ENCODE measurements around the gene GPN2. TPM values are rescaled to one million over a fixed set of nuclear protein-coding genes. Genes with fewer than 3 reads are reported as not detected.

GPN2 gene
- total RNA-seq, 1 experiment from 2014 or later, result 23.4 TPM

- DNase-seq, result no peak
- Mint-ChIP-seq H3K27ac (ENCODE audit: unreplicated experiment) (no peak overlapping the region), H3K4me1 (ENCODE audit: low read depth, unreplicated experiment) (no peaks in the 10 kb centered on the region), H3K4me3 (ENCODE audit: low read depth, unreplicated experiment) (no peak overlapping the region), H3K9me3 (ENCODE audit: low read depth, unreplicated experiment) (no peaks in the 10 kb centered on the region), H3K36me3 (ENCODE audit: insufficient read depth, unreplicated experiment) (peaks cover 30% of the 10 kb centered on the region), H3K27me3 (ENCODE audit: unreplicated experiment) (no peaks in the 10 kb centered on the region)
- CTCF ChIA-PET, result no interaction called here
- no peak for TF ChIP-seq CTCF (IDR thresholded peaks at IDR 0.05; ENCODE audit: unreplicated experiment)
- no TSS peak for BruUV-seq (replicated peaks)
- intact Hi-C loops (cut with micrococcal nuclease; ENCODE audit: unreplicated experiment), result no loop called here
Measured at GRCh38 chr1:26932531-26932930, 42.4 kb upstream of the GPN2 start.

GRCh38 chr1:26923711-26924110, 33.6 kb upstream of the GPN2 start:
- H3K4me3 Mint-ChIP-seq (ENCODE audit: low read depth, unreplicated experiment), result peak overlapping the region; percentile 100
- H3K27ac Mint-ChIP-seq (ENCODE audit: unreplicated experiment), result no peak overlapping the region
- DNase-seq, result no peak

GRCh38 chr1:26922901-26923300, 32.8 kb upstream of the GPN2 start:
- peaks cover 8% of the 10 kb centered on the region for H3K4me1 Mint-ChIP-seq (ENCODE audit: low read depth, unreplicated experiment)
- no TSS peak for BruUV-seq (replicated peaks)
- H3K36me3 Mint-ChIP-seq (ENCODE audit: insufficient read depth, unreplicated experiment), result peaks cover 49% of the 10 kb centered on the region
- peak overlapping the region; percentile 95 for H3K27ac Mint-ChIP-seq (ENCODE audit: unreplicated experiment)
- peak overlapping the region; percentile 100 for H3K4me3 Mint-ChIP-seq (ENCODE audit: low read depth, unreplicated experiment)
- intact Hi-C loops (cut with micrococcal nuclease; ENCODE audit: unreplicated experiment), result no loop called here
- no peak for TF ChIP-seq CTCF (IDR thresholded peaks at IDR 0.05; ENCODE audit: unreplicated experiment)
- CTCF ChIA-PET, result no interaction called here
- no peaks in the 10 kb centered on the region for H3K9me3 Mint-ChIP-seq (ENCODE audit: low read depth, unreplicated experiment)
- DNase-seq, result no peak
- no peaks in the 10 kb centered on the region for H3K27me3 Mint-ChIP-seq (ENCODE audit: unreplicated experiment)

More at GRCh38 chr1:26923711-26924110, 33.6 kb upstream of the GPN2 start:
- no peak for TF ChIP-seq CTCF (IDR thresholded peaks at IDR 0.05; ENCODE audit: unreplicated experiment)
- Mint-ChIP-seq H3K9me3 (ENCODE audit: low read depth, unreplicated experiment) (no peaks in the 10 kb centered on the region), H3K27me3 (ENCODE audit: unreplicated experiment) (no peaks in the 10 kb centered on the region), H3K4me1 (ENCODE audit: low read depth, unreplicated experiment) (peaks cover 8% of the 10 kb centered on the region), H3K36me3 (ENCODE audit: insufficient read depth, unreplicated experiment) (peaks cover 49% of the 10 kb centered on the region)
- intact Hi-C loops (cut with micrococcal nuclease; ENCODE audit: unreplicated experiment), result no loop called here
- BruUV-seq (replicated peaks), result no TSS peak
- CTCF ChIA-PET, result no interaction called here

- Mint-ChIP-seq H3K9me3 (ENCODE audit: low read depth, unreplicated experiment) (no peaks in the 10 kb centered on the region), H3K27ac (ENCODE audit: unreplicated experiment) (peak overlapping the region; percentile 95), H3K36me3 (ENCODE audit: insufficient read depth, unreplicated experiment) (peaks cover 49% of the 10 kb centered on the region), H3K4me3 (ENCODE audit: low read depth, unreplicated experiment) (peak overlapping the region; percentile 100), H3K4me1 (ENCODE audit: low read depth, unreplicated experiment) (peaks cover 8% of the 10 kb centered on the region), H3K27me3 (ENCODE audit: unreplicated experiment) (no peaks in the 10 kb centered on the region)
- intact Hi-C loops (cut with micrococcal nuclease; ENCODE audit: unreplicated experiment), result no loop called here
- CTCF ChIA-PET, result no interaction called here
- no peak for DNase-seq
- no peak for TF ChIP-seq CTCF (IDR thresholded peaks at IDR 0.05; ENCODE audit: unreplicated experiment)
- BruUV-seq (replicated peaks), result TSS peak; percentile 71
Measured at GRCh38 chr1:26922431-26922729, 32.3 kb upstream of the GPN2 start.

Measured in Calu3 (cell line).